GM21447 (cell line): ENCODE measurements around the gene CRYBB2.
"Not testable (repeated sequence)": the region's sequence is repeated elsewhere in the genome, so short reads cannot be mapped to it uniquely, and the experiment has no call there.

ENCODE experiments used
- ATAC-seq: cut with Tn5 transposase; IDR thresholded peaks from one replicate; pipeline ENCODE4 v1.9.1; 2021; ENCODE audit not compliant: unreplicated experiment

Gene CRYBB2

DNA sequence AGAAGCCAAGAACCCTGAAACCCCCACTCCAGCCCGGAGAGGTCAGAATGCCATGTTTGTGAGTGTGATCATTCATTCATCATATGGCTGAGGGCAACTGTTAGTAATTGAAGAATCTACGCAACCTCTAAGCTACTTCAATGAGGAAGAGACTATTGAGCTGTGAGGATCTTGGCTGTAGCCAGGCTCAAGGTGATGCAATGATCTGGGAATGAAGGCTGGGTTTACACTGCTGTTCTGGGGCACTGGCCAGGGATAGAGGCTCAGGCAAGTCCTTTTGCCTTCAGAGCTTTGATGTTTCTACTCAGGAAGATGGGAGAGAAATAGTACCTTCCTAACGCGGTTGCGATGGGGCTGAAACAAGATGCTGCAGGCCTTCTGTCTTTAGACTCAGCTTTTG lies 12.9 kb downstream of the CRYBB2 start:
- ATAC-seq: no peak

DNA sequence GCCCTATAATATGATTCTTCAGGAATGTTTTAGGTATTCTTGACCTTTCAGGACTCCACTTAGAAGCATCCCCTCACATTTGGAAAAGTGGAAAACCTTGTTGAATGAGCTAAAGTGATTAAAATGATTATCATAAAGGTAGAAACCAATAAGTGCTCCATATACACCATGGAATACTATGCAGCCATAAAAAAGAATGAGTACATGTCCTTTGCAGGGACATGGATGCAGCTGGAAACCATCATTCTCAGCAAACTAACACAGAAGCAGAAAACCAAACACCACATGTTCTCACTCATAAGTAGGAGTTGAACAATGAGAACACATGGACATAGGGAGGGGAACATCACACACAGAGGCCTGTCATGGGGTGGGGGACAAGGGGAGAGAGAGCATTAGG lies 14.3 kb downstream of the CRYBB2 start:
- ATAC-seq: not testable (repeated sequence)

GRCh38 chr22:25235547-25236290 lies 16.3 kb downstream of the CRYBB2 start:
- ATAC-seq: no peak

- no peak for ATAC-seq
Observed at GRCh38 chr22:25236417-25236816, 17.0 kb downstream of the CRYBB2 start.

DNA sequence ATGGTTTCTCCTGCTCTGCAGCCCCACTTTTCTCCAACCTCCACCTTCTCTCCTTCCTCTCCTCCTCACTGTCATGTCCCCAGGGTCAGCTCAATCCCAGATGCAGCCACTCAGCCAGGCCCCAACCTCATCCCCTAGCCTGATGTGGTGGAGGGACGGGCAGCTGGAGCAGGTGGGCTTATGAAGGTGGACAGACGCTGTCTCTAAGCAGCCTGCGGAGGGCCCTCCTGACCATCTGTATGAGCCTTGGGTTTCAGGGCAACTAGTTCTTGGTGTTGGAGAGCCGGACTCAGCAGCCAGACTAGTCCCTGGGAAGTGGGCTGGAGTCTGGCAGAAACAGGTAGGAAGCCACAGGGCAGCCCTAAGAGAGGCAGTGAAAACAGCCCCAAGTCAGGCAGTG lies 18.1 kb downstream of the CRYBB2 start:
- ATAC-seq: no peak

DNA sequence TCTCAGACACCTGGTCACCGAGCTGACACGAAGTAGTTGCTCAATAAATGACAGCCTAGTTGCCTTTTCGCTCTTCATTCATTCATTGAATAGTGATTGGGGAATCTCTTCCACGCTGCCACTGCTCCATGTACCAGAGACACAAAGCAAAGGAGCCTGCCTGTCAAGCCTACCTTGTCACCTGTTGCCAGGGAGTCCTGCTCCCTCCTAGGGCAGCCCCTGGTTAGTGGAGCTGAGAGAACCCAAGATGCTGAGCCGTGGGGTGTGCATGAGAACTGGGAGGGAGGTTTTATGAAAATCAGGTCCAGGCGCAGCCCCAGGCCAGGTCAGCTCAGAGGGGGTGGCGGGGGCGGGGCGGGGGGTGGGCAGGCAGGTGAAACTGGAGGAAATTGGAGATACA lies 18.6 kb downstream of the CRYBB2 start:
- not testable (repeated sequence) for ATAC-seq

- ATAC-seq: not testable (repeated sequence)
Observed at GRCh38 chr22:25255169-25255568, 35.7 kb downstream of the CRYBB2 start.

DNA sequence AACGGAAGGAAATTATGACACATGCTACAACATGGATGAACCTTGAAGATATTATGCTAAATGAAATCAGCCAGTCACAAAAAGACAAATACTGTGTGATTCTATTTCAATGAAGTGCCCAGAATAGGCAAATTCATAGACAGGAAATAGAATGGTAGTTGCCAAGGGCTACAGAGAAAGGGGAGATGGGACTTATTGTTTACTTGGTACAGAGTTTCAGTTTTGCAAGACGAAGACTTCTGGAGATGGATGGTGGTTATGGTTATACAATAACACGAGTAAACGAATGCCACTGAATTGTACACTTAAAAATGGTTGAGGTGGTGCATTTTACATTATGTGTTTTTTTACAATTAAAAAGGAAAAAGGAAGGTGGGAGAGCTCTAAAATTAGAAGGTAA lies 48.1 kb downstream of the CRYBB2 start:
- ATAC-seq: not testable (repeated sequence)

DNA sequence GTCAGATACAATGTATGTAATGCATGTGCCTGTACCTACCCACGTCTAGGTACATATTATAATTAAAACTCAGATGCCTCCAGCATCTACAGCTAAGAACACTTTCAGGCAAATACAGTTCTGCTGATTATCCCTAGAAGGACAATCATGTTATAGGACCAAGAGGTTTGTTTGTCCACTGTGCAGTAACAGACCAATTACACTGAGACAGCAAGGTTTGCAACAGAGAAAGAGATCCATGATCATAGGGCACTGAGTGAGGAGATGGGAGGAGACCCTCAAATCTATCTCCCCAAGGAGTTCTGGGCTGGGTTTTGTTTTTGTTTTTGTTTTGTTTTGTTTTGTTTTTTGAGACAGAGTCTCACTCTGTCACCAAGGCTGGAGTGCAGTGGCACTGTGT lies 49.5 kb downstream of the CRYBB2 start:
- ATAC-seq: not testable (repeated sequence)

DNA sequence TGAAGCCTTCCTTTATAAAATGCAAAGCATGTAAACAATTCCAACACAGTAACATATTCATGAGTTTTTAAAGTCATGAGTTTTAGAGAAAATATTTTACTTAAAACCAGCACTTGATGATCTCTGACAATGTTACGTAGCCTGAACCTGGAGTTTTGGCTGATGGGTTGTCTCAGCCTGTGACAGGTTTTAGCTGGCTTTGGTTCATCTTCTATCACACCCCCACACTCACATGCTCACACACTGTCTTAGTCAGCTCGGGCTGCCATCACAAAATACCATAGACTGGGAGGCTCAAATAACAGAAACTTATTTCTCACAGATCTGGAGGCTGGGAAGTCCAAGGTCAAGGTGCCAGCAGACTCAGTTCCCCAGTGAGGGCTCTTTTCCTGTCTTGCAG lies 50.6 kb downstream of the CRYBB2 start:
- not testable (repeated sequence) for ATAC-seq

- not testable (repeated sequence) for ATAC-seq
Observed at GRCh38 chr22:25273231-25273630, 53.8 kb downstream of the CRYBB2 start.

DNA sequence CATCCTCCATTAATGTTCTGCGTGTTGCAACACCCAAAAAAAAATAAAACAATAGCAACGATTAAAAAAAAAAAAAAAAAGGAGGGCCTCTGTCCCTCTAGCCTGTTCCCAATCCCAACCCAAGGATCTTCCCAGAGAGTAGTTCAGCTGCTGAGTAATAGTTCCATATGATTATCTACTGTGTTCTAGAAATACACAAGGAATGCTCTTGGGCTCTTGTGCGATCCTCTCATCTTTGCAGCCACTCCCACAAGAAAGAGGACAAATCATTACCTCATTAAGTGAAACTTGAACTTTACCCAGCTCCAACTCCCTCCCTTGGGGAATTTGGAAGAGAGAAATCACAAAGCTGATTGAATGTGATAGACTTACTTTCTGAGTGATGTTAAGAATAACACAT lies 54.5 kb downstream of the CRYBB2 start:
- not testable (repeated sequence) for ATAC-seq

DNA sequence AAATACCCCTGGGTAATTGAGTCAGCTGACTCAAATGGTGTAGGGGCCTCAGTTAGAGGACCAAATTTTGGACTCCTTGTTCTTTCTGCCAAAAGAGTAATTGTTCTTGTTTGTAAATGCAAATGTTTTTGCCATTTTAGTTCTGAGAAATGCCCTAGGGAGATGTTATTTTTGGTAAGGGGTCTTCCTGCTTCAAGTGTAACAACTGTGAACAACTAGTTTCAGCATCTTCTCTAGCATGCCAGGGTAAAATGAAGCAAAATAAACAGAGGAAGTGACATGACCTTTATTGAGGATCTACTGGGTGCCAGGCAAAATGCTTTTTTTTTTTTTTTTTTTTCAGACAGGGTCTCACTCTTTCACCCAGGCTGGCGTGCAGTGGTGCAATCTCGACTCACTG lies 60.7 kb downstream of the CRYBB2 start:
- not testable (repeated sequence) for ATAC-seq
